HFFc6 (cell line): ENCODE results near the gene CCDC57. TPM values are rescaled to one million over a fixed set of nuclear protein-coding genes. Genes with fewer than 3 reads are reported as not detected.

ENCODE experiments used
- DNase-seq: peaks from one replicate; pipeline ENCODE4 v3.0.0-alpha.2; 2018
- H3K27ac Mint-ChIP-seq: 2 replicates; pipeline ENCODE4 v1.8.0; 2020; ENCODE audit warnings: mild to moderate bottlenecking, mixed read lengths
- H3K27me3 Mint-ChIP-seq: 2 replicates; pipeline ENCODE4 v1.8.0; 2021; ENCODE audit warnings: mild to moderate bottlenecking, moderate library complexity, mixed read lengths; ENCODE audit not compliant: insufficient read depth
- H3K36me3 Mint-ChIP-seq: 2 replicates; pipeline ENCODE4 v1.8.0; 2021; ENCODE audit warnings: low read depth, mixed read lengths
- H3K4me1 Mint-ChIP-seq: 2 replicates; pipeline ENCODE4 v1.8.0; 2020; ENCODE audit warnings: low read depth, mixed read lengths
- H3K4me3 Mint-ChIP-seq: 2 replicates; pipeline ENCODE4 v1.8.0; 2020; ENCODE audit warnings: mild to moderate bottlenecking, moderate library complexity, mixed read lengths
- H3K9me3 Mint-ChIP-seq: 2 replicates; pipeline ENCODE4 v1.8.0; 2020; ENCODE audit warnings: mild to moderate bottlenecking, mixed read lengths
- CTCF ChIP-seq: fragments of 200-600 bp; sonication (generic); IDR thresholded peaks from 2 replicates; pipeline ENCODE4 v1.5.0; 2021; ENCODE audit warnings: antibody characterized with exemption, mild to moderate bottlenecking
- total RNA-seq, 6 experiments: library from RNA; stranded (reverse); fragmentation: NEBNext Ultra II Directional; extraction: Animal tissue kit (Norgen Biotek cat#: 25700); gene quantifications; 2 replicates in 1 of 6; 3 replicates in 5 of 6; pipeline ENCODE4 v1.2.3, GENCODE V29; 2021

Gene CCDC57
- total RNA-seq, 6 experiments from 2014 or later, result 12.8 to 15.6 (median 13.6) TPM

GRCh38 chr17:82101767-82102679 lies 110.6 kb downstream of the CCDC57 start:
- H3K36me3 Mint-ChIP-seq, result no peaks in the 10 kb centered on the region
- no peak overlapping the region for H3K4me3 Mint-ChIP-seq
- no peak for TF ChIP-seq CTCF
- H3K9me3 Mint-ChIP-seq, result no peaks in the 10 kb centered on the region
- no peaks in the 10 kb centered on the region for H3K27me3 Mint-ChIP-seq
- peaks cover 9% of the 10 kb centered on the region; the same call in 1 of the 2 replicates for H3K4me1 Mint-ChIP-seq
- no peak for DNase-seq
- no peak overlapping the region for H3K27ac Mint-ChIP-seq

- no peak for TF ChIP-seq CTCF
- peaks cover 4% of the 10 kb centered on the region; the same call in 1 of the 2 replicates for H3K4me1 Mint-ChIP-seq
- no peak overlapping the region for H3K27ac Mint-ChIP-seq
- H3K27me3 Mint-ChIP-seq, result no peaks in the 10 kb centered on the region
- H3K4me3 Mint-ChIP-seq, result no peak overlapping the region
- H3K36me3 Mint-ChIP-seq, result no peaks in the 10 kb centered on the region
- DNase-seq, result no peak
- no peaks in the 10 kb centered on the region for H3K9me3 Mint-ChIP-seq
Measured at GRCh38 chr17:82101301-82101715, 111.3 kb downstream of the CCDC57 start.

- no peaks in the 10 kb centered on the region for H3K36me3 Mint-ChIP-seq
- TF ChIP-seq CTCF, result no peak
- H3K4me1 Mint-ChIP-seq, result no peaks in the 10 kb centered on the region
- no peaks in the 10 kb centered on the region for H3K9me3 Mint-ChIP-seq
- H3K27ac Mint-ChIP-seq, result no peak overlapping the region
- H3K4me3 Mint-ChIP-seq, result no peak overlapping the region
- no peaks in the 10 kb centered on the region for H3K27me3 Mint-ChIP-seq
- DNase-seq, result no peak
Measured at GRCh38 chr17:82100502-82101298, 111.9 kb downstream of the CCDC57 start.

GRCh38 chr17:82098939-82099763 lies 113.5 kb downstream of the CCDC57 start:
- H3K4me1 Mint-ChIP-seq, result no peaks in the 10 kb centered on the region
- TF ChIP-seq CTCF, result no peak
- H3K27me3 Mint-ChIP-seq, result no peaks in the 10 kb centered on the region
- H3K27ac Mint-ChIP-seq, result peak overlapping the region; percentile 74
- peak overlapping the region; percentile 61 for H3K4me3 Mint-ChIP-seq
- H3K36me3 Mint-ChIP-seq, result no peaks in the 10 kb centered on the region
- no peaks in the 10 kb centered on the region for H3K9me3 Mint-ChIP-seq
- no peak for DNase-seq
